Measurements from ENCODE around the gene NPR2. TPM values are rescaled to one million over a fixed set of nuclear protein-coding genes. Genes with fewer than 3 reads are reported as not detected.

NPR2 gene
- total RNA-seq (ENCODE audit: low replicate concordance) = 18.7 and 19.5 TPM in 2 replicates

GRCh38 chr9:35791297-35791921, at the start of gene NPR2:
Gene NPR2, plus strand, starts transcription at chr9:35791591. Its CDS starts 818 bp downstream, at chr9:35792409.

GRCh38 chr9:35748858-35749514, 42.4 kb upstream of the NPR2 start, which contains the start of the genes GBA2 and RGP1:
Gene GBA2, minus strand, starts transcription at chr9:35749228. Its CDS starts 524 bp downstream, at chr9:35748704.
Gene RGP1, plus strand, starts transcription at chr9:35749287. Its CDS starts 469 bp downstream, at chr9:35749756.

GRCh38 chr9:35754264-35754663, 37.1 kb upstream of the NPR2 start, which contains the start of gene MSMP:
Gene MSMP, minus strand, starts transcription at chr9:35754276. Its CDS starts 147 bp downstream, at chr9:35754129.

GRCh38 chr9:35812025-35812602, 20.7 kb downstream of the NPR2 start, which contains the start of gene SPAG8:
Gene SPAG8, minus strand, starts transcription at chr9:35812262. Its CDS starts 115 bp downstream, at chr9:35812147.

GRCh38 chr9:35814841-35815543, 23.6 kb downstream of the NPR2 start, which contains the start of gene HINT2:
Gene HINT2, minus strand, starts transcription at chr9:35815042. Its CDS starts 63 bp downstream, at chr9:35814979.

DNA sequence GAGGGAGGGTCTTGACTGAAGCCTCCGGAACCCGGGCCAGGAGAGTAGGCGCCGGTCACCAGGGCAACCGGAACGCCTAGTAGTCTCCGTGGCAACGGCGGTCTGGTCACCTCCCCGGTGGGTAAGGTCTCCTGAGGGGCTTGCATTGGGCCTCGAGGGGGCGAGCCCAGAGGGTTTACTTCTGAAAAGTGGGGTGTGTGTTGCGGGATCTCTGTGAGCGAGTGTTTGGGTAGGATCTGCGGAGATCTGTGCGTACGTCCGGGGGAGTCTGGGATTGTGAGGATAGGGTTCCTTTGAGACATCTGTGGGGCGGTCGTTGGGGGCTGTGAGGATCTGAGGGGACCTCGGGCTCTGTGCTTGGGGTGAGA, 37.3 kb downstream of the NPR2 start, which contains the start of gene FAM221B:
TSS of gene FAM221B (minus strand) at position 17 of the 368 bp plus-strand sequence. CDS start 2,571 bp downstream, outside the sequence.

GRCh38 chr9:35829084-35829763, 37.8 kb downstream of the NPR2 start, which contains the start of gene TMEM8B:
Gene TMEM8B, plus strand, starts transcription at chr9:35829228. Its CDS starts 220 bp downstream, at chr9:35829448.

Other genes with a start within 250 kb of the NPR2 start
- gene TESK1, start 186.3 kb upstream of the NPR2 start, total RNA-seq (ENCODE audit: low replicate concordance) = 5.7 and 18.8 TPM in 2 replicates
- gene CD72, start 173.2 kb upstream of the NPR2 start, total RNA-seq (ENCODE audit: low replicate concordance) = 0.30 and 3.5 TPM in 2 replicates
- 0.12 and 0.15 TPM in 2 replicates for gene SIT1, start 140.7 kb upstream of the NPR2 start, total RNA-seq (ENCODE audit: low replicate concordance)
- gene RMRP, start 133.6 kb upstream of the NPR2 start, total RNA-seq (ENCODE audit: low replicate concordance) = 21,628 and 54,922 TPM in 2 replicates
- 13.5 and 17.8 TPM in 2 replicates for gene CCDC107, start 133.3 kb upstream of the NPR2 start, total RNA-seq (ENCODE audit: low replicate concordance)
- gene ARHGEF39, start 126.4 kb upstream of the NPR2 start, total RNA-seq (ENCODE audit: low replicate concordance) = 0.53 TPM in 1 of 2 replicates, not detected in the other
- 0.98 TPM in 1 of 2 replicates, not detected in the other for gene CA9, start 117.7 kb upstream of the NPR2 start, total RNA-seq (ENCODE audit: low replicate concordance)
- gene TPM2, start 101.7 kb upstream of the NPR2 start, total RNA-seq (ENCODE audit: low replicate concordance) = 835 and 1,197 TPM in 2 replicates
- gene TLN1, start 59.4 kb upstream of the NPR2 start, total RNA-seq (ENCODE audit: low replicate concordance) = 309 and 372 TPM in 2 replicates
- 28.4 and 66.7 TPM in 2 replicates for gene CREB3, start 58.9 kb upstream of the NPR2 start, total RNA-seq (ENCODE audit: low replicate concordance)
- gene GBA2, start 42.4 kb upstream of the NPR2 start, total RNA-seq (ENCODE audit: low replicate concordance) = 23.5 and 27.1 TPM in 2 replicates
- gene RGP1, start 42.3 kb upstream of the NPR2 start, total RNA-seq (ENCODE audit: low replicate concordance) = 8.3 and 11.0 TPM in 2 replicates
- gene MSMP, start 37.3 kb upstream of the NPR2 start, total RNA-seq (ENCODE audit: low replicate concordance) = not detected in 2 replicates
- gene SPAG8, start 20.7 kb downstream of the NPR2 start, total RNA-seq (ENCODE audit: low replicate concordance) = 1.2 and 1.3 TPM in 2 replicates
- gene HINT2, start 23.5 kb downstream of the NPR2 start, total RNA-seq (ENCODE audit: low replicate concordance) = 11.3 and 37.8 TPM in 2 replicates
- gene FAM221B, start 37.1 kb downstream of the NPR2 start, total RNA-seq (ENCODE audit: low replicate concordance) = not detected in 2 replicates
- gene TMEM8B, start 37.6 kb downstream of the NPR2 start, total RNA-seq (ENCODE audit: low replicate concordance) = 1.6 and 2.3 TPM in 2 replicates
- not detected in 2 replicates for gene OR13J1, start 78.8 kb downstream of the NPR2 start, total RNA-seq (ENCODE audit: low replicate concordance)
- 12.0 TPM in 1 of 2 replicates, not detected in the other for gene HRCT1, start 114.6 kb downstream of the NPR2 start, total RNA-seq (ENCODE audit: low replicate concordance)
- gene SPAAR, start 117.9 kb downstream of the NPR2 start, total RNA-seq (ENCODE audit: low replicate concordance) = 0.12 and 0.68 TPM in 2 replicates
- gene OR2S2, start 166.6 kb downstream of the NPR2 start, total RNA-seq (ENCODE audit: low replicate concordance) = 0.08 TPM in 1 of 2 replicates, not detected in the other
- 39.6 and 44.8 TPM in 2 replicates for gene RECK, start 245.3 kb downstream of the NPR2 start, total RNA-seq (ENCODE audit: low replicate concordance)